Osteocyte (in vitro differentiated cells): ENCODE results near the gene QRFP. TPM values are rescaled to one million over a fixed set of nuclear protein-coding genes. Genes with fewer than 3 reads are reported as not detected.

ENCODE experiments used
- DNase-seq: peaks from one replicate; pipeline ENCODE4 v3.0.0; 2021; ENCODE audit warnings: mixed read lengths; ENCODE audit not compliant: unreplicated experiment; ENCODE audit errors: extremely low spot score
- H3K27ac Mint-ChIP-seq: one replicate; pipeline ENCODE4 v1.8.0; 2021; ENCODE audit warnings: mild to moderate bottlenecking, mixed read lengths; ENCODE audit not compliant: unreplicated experiment
- H3K27me3 Mint-ChIP-seq: one replicate; pipeline ENCODE4 v1.8.0; 2021; ENCODE audit warnings: mixed read lengths; ENCODE audit not compliant: unreplicated experiment
- H3K36me3 Mint-ChIP-seq: one replicate; pipeline ENCODE4 v1.8.0; 2021; ENCODE audit warnings: mixed read lengths; ENCODE audit not compliant: unreplicated experiment
- H3K4me1 Mint-ChIP-seq: one replicate; pipeline ENCODE4 v1.8.0; 2021; ENCODE audit warnings: mixed read lengths; ENCODE audit not compliant: unreplicated experiment
- H3K4me3 Mint-ChIP-seq: one replicate; pipeline ENCODE4 v1.8.0; 2021; ENCODE audit warnings: mild to moderate bottlenecking, moderate library complexity, mixed read lengths; ENCODE audit not compliant: unreplicated experiment
- H3K9me3 Mint-ChIP-seq: one replicate; pipeline ENCODE4 v1.8.0; 2021; ENCODE audit warnings: mixed read lengths; ENCODE audit not compliant: unreplicated experiment
- total RNA-seq: library from RNA; stranded (reverse); gene quantifications from 2 replicates; pipeline ENCODE4 v1.2.1, GENCODE V29; 2021
- TF ChIP-seq, protein P1 (sequence below): fragments of 200-600 bp; sonication (generic); IDR thresholded peaks from 2 replicates; pipeline ENCODE4 v1.5.0; 2021; ENCODE audit warnings: antibody characterized with exemption, mild to moderate bottlenecking, moderate library complexity

QRFP gene
- total RNA-seq, 1 donor from 2014 or later: not detected

- DNase-seq: peak; percentile 94
- TF ChIP-seq, protein P1, sequence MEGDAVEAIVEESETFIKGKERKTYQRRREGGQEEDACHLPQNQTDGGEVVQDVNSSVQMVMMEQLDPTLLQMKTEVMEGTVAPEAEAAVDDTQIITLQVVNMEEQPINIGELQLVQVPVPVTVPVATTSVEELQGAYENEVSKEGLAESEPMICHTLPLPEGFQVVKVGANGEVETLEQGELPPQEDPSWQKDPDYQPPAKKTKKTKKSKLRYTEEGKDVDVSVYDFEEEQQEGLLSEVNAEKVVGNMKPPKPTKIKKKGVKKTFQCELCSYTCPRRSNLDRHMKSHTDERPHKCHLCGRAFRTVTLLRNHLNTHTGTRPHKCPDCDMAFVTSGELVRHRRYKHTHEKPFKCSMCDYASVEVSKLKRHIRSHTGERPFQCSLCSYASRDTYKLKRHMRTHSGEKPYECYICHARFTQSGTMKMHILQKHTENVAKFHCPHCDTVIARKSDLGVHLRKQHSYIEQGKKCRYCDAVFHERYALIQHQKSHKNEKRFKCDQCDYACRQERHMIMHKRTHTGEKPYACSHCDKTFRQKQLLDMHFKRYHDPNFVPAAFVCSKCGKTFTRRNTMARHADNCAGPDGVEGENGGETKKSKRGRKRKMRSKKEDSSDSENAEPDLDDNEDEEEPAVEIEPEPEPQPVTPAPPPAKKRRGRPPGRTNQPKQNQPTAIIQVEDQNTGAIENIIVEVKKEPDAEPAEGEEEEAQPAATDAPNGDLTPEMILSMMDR: no peak
- peaks cover 19% of the 10 kb centered on the region for H3K27me3 Mint-ChIP-seq
- peaks cover 42% of the 10 kb centered on the region for H3K4me1 Mint-ChIP-seq
- H3K36me3 Mint-ChIP-seq: no peaks in the 10 kb centered on the region
- peak overlapping the region; percentile 69 for H3K27ac Mint-ChIP-seq
- H3K4me3 Mint-ChIP-seq: peak overlapping the region; percentile 54
- H3K9me3 Mint-ChIP-seq: no peaks in the 10 kb centered on the region
Observed at GRCh38 chr9:130936285-130937117, 39.9 kb upstream of the QRFP start.

GRCh38 chr9:130935648-130936271, 39.1 kb upstream of the QRFP start:
- Mint-ChIP-seq H3K27me3 (peaks cover 13% of the 10 kb centered on the region), H3K9me3 (no peaks in the 10 kb centered on the region), H3K27ac (peak overlapping the region; percentile 69)

GRCh38 chr9:130934702-130935647, 38.4 kb upstream of the QRFP start:
- no peak overlapping the region for H3K27ac Mint-ChIP-seq
- no peak overlapping the region for H3K4me3 Mint-ChIP-seq
- TF ChIP-seq, protein P1: no peak
- DNase-seq: no peak
- no peaks in the 10 kb centered on the region for H3K36me3 Mint-ChIP-seq
- peaks cover 8% of the 10 kb centered on the region for H3K27me3 Mint-ChIP-seq
- peaks cover 36% of the 10 kb centered on the region for H3K4me1 Mint-ChIP-seq
- no peaks in the 10 kb centered on the region for H3K9me3 Mint-ChIP-seq

More at GRCh38 chr9:130935648-130936271, 39.1 kb upstream of the QRFP start:
- H3K4me3 Mint-ChIP-seq: no peak overlapping the region
- H3K36me3 Mint-ChIP-seq: no peaks in the 10 kb centered on the region
- no peak for DNase-seq
- TF ChIP-seq, protein P1: no peak
- H3K4me1 Mint-ChIP-seq: peaks cover 39% of the 10 kb centered on the region

- H3K36me3 Mint-ChIP-seq: no peaks in the 10 kb centered on the region
- H3K4me3 Mint-ChIP-seq: no peak overlapping the region
- no peak overlapping the region for H3K27ac Mint-ChIP-seq
- H3K27me3 Mint-ChIP-seq: peaks cover 8% of the 10 kb centered on the region
- TF ChIP-seq, protein P1: no peak
- peaks cover 36% of the 10 kb centered on the region for H3K4me1 Mint-ChIP-seq
- DNase-seq: no peak
- no peaks in the 10 kb centered on the region for H3K9me3 Mint-ChIP-seq
Observed at GRCh38 chr9:130934246-130934645, 37.6 kb upstream of the QRFP start.
